K562 (cell line): Measurements from ENCODE around the gene S100A7A. TPM values are rescaled to one million over a fixed set of nuclear protein-coding genes. Genes with fewer than 3 reads are reported as not detected.
A peak's percentile ranks its signal among the peaks of the same experiment; 100 is the strongest.

ENCODE experiments used
- ATAC-seq: fragments of 200-7000 bp; cut with Tn5 transposase; 3 replicates; pipeline ENCODE4 v1.9.1; 2020; ENCODE audit warnings: moderate library complexity
- BruUV-seq: library from RNA; stranded (reverse); fragments of 400-500 nt; replicated peaks from 2 replicates; lab custom pipeline; 2021; lab: Mats Ljungman, UMichigan
- CTCF ChIA-PET: fragments of 300-600 bp; formaldehyde crosslinking; extraction: SDS; loops from one replicate; lab custom pipeline; 2021; ENCODE audit warnings: low intra/inter-chr PET ratio; lab: Yijun Ruan, JAX
- POLR2A ChIA-PET: fragments of 300-600, 350-650 bp; sonication (Branson Sonifier 250); formaldehyde crosslinking; extraction: SDS; loops from one replicate; lab custom pipeline; 2021; ENCODE audit warnings: antibody characterized with exemption, inconsistent platforms; lab: Yijun Ruan, JAX
- DNase-seq, 4 experiments: peaks; one replicate each; pipeline versions ENCODE4 v3.0.0 to v3.0.0-alpha.2; 2011 to 2018; ENCODE audit warnings: low spot score in 3 of 4, mixed read lengths in 3 of 4; ENCODE audit errors: extremely low read depth in 1 of 4
- FAIRE-seq: peaks from 2 replicates; lab custom pipeline; 2011; peaks lifted over from hg19 to GRCh38; lab: Jason Lieb, UNC
- H2AFZ ChIP-seq: 2 replicates; pipeline ENCODE4 v1.6.0; 2011; ENCODE audit warnings: low read depth, low read length, control low read depth, inconsistent platforms
- H3K27ac ChIP-seq: fragments of 200-600 bp; 3 replicates; pipeline ENCODE4 v1.8.0; 2011; ENCODE audit warnings: low read depth, mild to moderate bottlenecking, control low read depth, inconsistent platforms, low read length, moderate library complexity, mixed read lengths; ENCODE audit errors: extremely low read depth
- H3K27me3 ChIP-seq, 2 experiments: fragments of 300-600 bp in 1 of 2; 2 replicates in 1 of 2; 3 replicates in 1 of 2; pipeline versions ENCODE4 v1.6.0 to v1.8.0; 2011; ENCODE audit warnings: inconsistent platforms in 2 of 2, low read length in 2 of 2, mild to moderate bottlenecking in 1 of 2, mixed read lengths in 1 of 2, moderate library complexity in 1 of 2; ENCODE audit not compliant: control insufficient read depth in 2 of 2, insufficient read depth in 2 of 2
- H3K36me3 ChIP-seq: fragments of 300-600 bp; 3 replicates; pipeline ENCODE4 v1.8.0; 2011; ENCODE audit warnings: mild to moderate bottlenecking, low read length, inconsistent platforms; ENCODE audit not compliant: control insufficient read depth, insufficient read depth
- H3K4me1 ChIP-seq, 2 experiments: fragments of 200-600 bp in 1 of 2; replicated peaks in 1 of 2; 2 replicates in 1 of 2; 3 replicates in 1 of 2; pipeline versions ENCODE4 v1.5.1 to v1.8.0; 2011; ENCODE audit warnings: inconsistent platforms in 2 of 2, low read length in 2 of 2, mild to moderate bottlenecking in 1 of 2, mixed read lengths in 1 of 2, moderate library complexity in 1 of 2; ENCODE audit not compliant: control insufficient read depth in 2 of 2, insufficient read depth in 2 of 2
- H3K4me2 ChIP-seq: 2 replicates; pipeline ENCODE4 v1.6.1; 2011; ENCODE audit warnings: low read length, control low read depth, inconsistent platforms, mixed read lengths; ENCODE audit not compliant: insufficient read depth
- H3K4me3 ChIP-seq: fragments of 200-600 bp; sonication (generic), shearing (Covaris generic); 2 replicates; pipeline ENCODE4 v1.5.1; 2016; ENCODE audit warnings: control low read depth, inconsistent platforms
- H3K79me2 ChIP-seq: fragments of 200-600 bp; 3 replicates; pipeline ENCODE4 v1.8.0; 2011; ENCODE audit warnings: low read length, inconsistent platforms; ENCODE audit not compliant: control insufficient read depth, insufficient read depth
- H3K9ac ChIP-seq, 2 experiments: 2 replicates each; pipeline versions ENCODE4 v1.6.0 to v1.6.1; 2011; ENCODE audit warnings: low read depth in 2 of 2, low read length in 2 of 2, control low read depth in 1 of 2, inconsistent platforms in 1 of 2, mild to moderate bottlenecking in 1 of 2, mixed read lengths in 1 of 2; ENCODE audit not compliant: insufficient read depth in 1 of 2
- H3K9me1 ChIP-seq: one replicate; pipeline ENCODE4 v1.6.0; 2011; ENCODE audit warnings: inconsistent platforms, mild to moderate bottlenecking, low read length, moderate library complexity; ENCODE audit not compliant: control insufficient read depth, insufficient read depth
- H3K9me3 ChIP-seq: replicated peaks from 2 replicates; pipeline ENCODE4 v1.5.1; 2011; ENCODE audit warnings: low read depth, low read length, inconsistent platforms; ENCODE audit not compliant: control insufficient read depth, insufficient read depth
- H4K20me1 ChIP-seq: replicated peaks from 2 replicates; pipeline ENCODE4 v1.6.1; 2011; ENCODE audit warnings: low read length, inconsistent platforms, mixed read lengths; ENCODE audit not compliant: control insufficient read depth, insufficient read depth
- CBFA2T2 ChIP-seq: fragments of 450-650 bp; conservative IDR thresholded peaks from 2 replicates; pipeline ENCODE4 v1.6.1; 2017; ENCODE audit warnings: mild to moderate bottlenecking
- CBX1 ChIP-seq: sonication (generic); IDR thresholded peaks from 2 replicates; pipeline ENCODE4 v1.6.1; 2016; ENCODE audit warnings: antibody characterized with exemption, low read depth, mild to moderate bottlenecking
- CXXC5 ChIP-seq: fragments of 250-450 bp; sonication (Bioruptor Pico); IDR thresholded peaks from 2 replicates; pipeline ENCODE4 v1.8.0; 2022; ENCODE audit warnings: inconsistent platforms, mild to moderate bottlenecking, moderate library complexity
- DACH1 ChIP-seq: fragments of 450-650 bp; IDR thresholded peaks from 2 replicates; pipeline ENCODE4 v1.6.1; 2018; ENCODE audit not compliant: partially characterized antibody
- E2F6 ChIP-seq, 2 experiments: IDR thresholded peaks; 2 replicates each; pipeline ENCODE4 v1.6.1; 2011; ENCODE audit warnings: borderline replicate concordance in 1 of 2, control low read depth in 1 of 2, low read depth in 1 of 2, low read length in 1 of 2, mild to moderate bottlenecking in 1 of 2, mixed read lengths in 1 of 2, moderate library complexity in 1 of 2; ENCODE audit not compliant: insufficient read depth in 1 of 2, insufficient read length in 1 of 2, poor library complexity in 1 of 2, severe bottlenecking in 1 of 2; ENCODE audit errors: extremely low read depth in 1 of 2
- ETV1 ChIP-seq: fragments of 450-650 bp; conservative IDR thresholded peaks from 2 replicates; pipeline ENCODE4 v1.6.1; 2016; ENCODE audit warnings: missing genetic modification characterization, control low read depth, low read depth, missing compliant biosample characterization
- FUS ChIP-seq: fragments of 200-400 bp; formaldehyde crosslinking; optimal IDR thresholded peaks from 2 replicates; pipeline ENCODE3; 2017; ENCODE audit warnings: low read depth, low read length
- GTF2B ChIP-seq: IDR thresholded peaks from 2 replicates; pipeline ENCODE4 v1.6.1; 2011; ENCODE audit not compliant: insufficient read length; ENCODE audit errors: extremely low read depth
- HMG20B ChIP-seq: fragments of 250-450 bp; sonication (Bioruptor Pico); IDR thresholded peaks from 2 replicates; pipeline ENCODE4 v1.5.0; 2021; ENCODE audit warnings: mild to moderate bottlenecking
- KAT8 ChIP-seq: fragments of 450-650 bp; IDR thresholded peaks from 2 replicates; pipeline ENCODE4 v1.6.1; 2016; ENCODE audit warnings: low read depth, mild to moderate bottlenecking
- PURB ChIP-seq: sonication (generic); formaldehyde crosslinking; IDR thresholded peaks from 2 replicates; pipeline ENCODE4 v1.9.0; 2021; ENCODE audit warnings: low read depth, mild to moderate bottlenecking, missing genetic modification reagents
- PYGO2 ChIP-seq: fragments of 450-650 bp; IDR thresholded peaks from 2 replicates; pipeline ENCODE4 v1.6.1; 2016; ENCODE audit warnings: mild to moderate bottlenecking, missing genetic modification characterization, moderate library complexity, missing compliant biosample characterization
- RBM17 ChIP-seq: fragments of 200-400 bp; formaldehyde crosslinking; IDR thresholded peaks from 2 replicates; pipeline ENCODE4 v1.6.1; 2017; ENCODE audit warnings: low read depth, mild to moderate bottlenecking, low read length, borderline replicate concordance
- SMC3 ChIP-seq: conservative IDR thresholded peaks from 2 replicates; pipeline ENCODE4 v1.6.1; 2011; ENCODE audit warnings: low read depth, low read length, improper control_type of control experiment; ENCODE audit not compliant: insufficient read depth
- XRCC3 ChIP-seq: fragments of 450-650 bp; IDR thresholded peaks from 2 replicates; pipeline ENCODE4 v1.6.1; 2017; ENCODE audit warnings: mild to moderate bottlenecking, moderate library complexity
- YY1 ChIP-seq, 3 experiments: IDR thresholded peaks; 2 replicates each; pipeline ENCODE4 v1.6.1; 2011; ENCODE audit warnings: low read length in 2 of 3, mild to moderate bottlenecking in 2 of 3, moderate library complexity in 2 of 3, borderline replicate concordance in 1 of 3, control low read depth in 1 of 3, low read depth in 1 of 3; ENCODE audit not compliant: insufficient read depth in 3 of 3, insufficient replicate concordance in 2 of 3, control insufficient read depth in 1 of 3, insufficient read length in 1 of 3; ENCODE audit errors: extremely low read depth in 1 of 3
- ZNF12 ChIP-seq: sonication (generic); formaldehyde crosslinking; IDR thresholded peaks from 2 replicates; pipeline ENCODE4 v1.4.0; 2020; ENCODE audit warnings: mild to moderate bottlenecking, missing genetic modification reagents
- ZNF124 ChIP-seq: sonication (generic); formaldehyde crosslinking; IDR thresholded peaks from 2 replicates; pipeline ENCODE4 v1.8.1; 2022; ENCODE audit warnings: missing genetic modification reagents
- WGBS: fragments of 100-300 bp; shearing (Covaris generic); methylation state at CpG from one replicate; pipeline ENCODE4 v1.1.6; 2016; ENCODE audit warnings: low coverage, mixed read lengths; ENCODE audit not compliant: insufficient coverage; ENCODE audit errors: missing lambda C conversion rate; 5-methylcytosine and 5-hydroxymethylcytosine counted together
- in situ Hi-C: fragments of 300-500 bp; cut with MboI; formaldehyde crosslinking; loops from 4 replicates; pipeline ENCODE4 v1.15.0; 2018; ENCODE audit warnings: inconsistent platforms, mixed read lengths
- intact Hi-C: fragments of 100-400 bp; cut with micrococcal nuclease; formaldehyde crosslinking; loops from 2 replicates; pipeline ENCODE4 v1.14.2; 2022
- polyA plus RNA-seq, 8 experiments: library from polyadenylated mRNA; depleted of rRNA in 4 of 8; stranded (reverse) in 5 of 8; unstranded in 3 of 8; fragments of >200 nt; fragmentation: Nextera tagmentation in 2 of 8; fragmentation: Illumina TruSeq in 1 of 8; extraction: Ambion mirVana in 2 of 8; extraction: Trizol in 1 of 8; gene quantifications; 2 replicates each; pipeline versions ENCODE4 v1.2.1 to v1.2.3, GENCODE V29; 2011 to 2014; ENCODE audit warnings: inconsistent platforms in 1 of 8, missing spikeins in 1 of 8
- total RNA-seq, 7 experiments: library from RNA; depleted of rRNA in 6 of 7; stranded (reverse); fragments of >200 nt in 6 of 7; fragmentation: Illumina TruSeq in 2 of 7; extraction: Trizol in 2 of 7; gene quantifications; 2 replicates each; pipeline versions ENCODE4 v1.2.1 to v1.2.3, GENCODE V29; 2011 to 2021; ENCODE audit warnings: low replicate concordance in 1 of 7
- TF ChIP-seq, protein P1 (sequence below): sonication (generic); formaldehyde crosslinking; IDR thresholded peaks from 2 replicates; pipeline ENCODE4 v1.5.0; 2020; ENCODE audit warnings: missing genetic modification reagents

S100A7A gene
- total and polyA plus RNA-seq, 9 of the 15 experiments (the other 6 are each of a cell fraction or from before 2014, with no cell fraction given): not detected

GRCh38 chr1:153404768-153405167 lies 11.6 kb upstream of the S100A7A start:
- BruUV-seq: no TSS peak
- WGBS: 11% methylated on average over 15 of the region's 15 CpGs
- FAIRE-seq (peak; percentile 49), ATAC-seq (peak; percentile 84), DNase-seq (peak; percentile 71 to 78 (median 75))
- Histone ChIP-seq H3K36me3 (no peaks in the 10 kb centered on the region), H2AFZ (no peak overlapping the region), H3K4me1 (no peaks in the 10 kb centered on the region; a peak in 1 of 5 replicates), H3K4me2 (no peak overlapping the region), H3K27me3 (peaks cover 8 to 27% of the 10 kb centered on the region in 2 experiments; a peak in 3 of 5 replicates), H3K9me1 (no peaks in the 10 kb centered on the region), H3K9me3 (no peaks in the 10 kb centered on the region), H4K20me1 (0 out of 2 replicates have a peak, but pooled peaks cover 2% of the 10 kb centered on the region), H3K79me2 (no peaks in the 10 kb centered on the region), H3K4me3 (no peak overlapping the region), H3K9ac (no peak overlapping the region), H3K27ac (no peak overlapping the region)
- intact Hi-C loops (no loop called here), in situ Hi-C loops (no loop called here)
- CTCF ChIA-PET: interaction anchor here (0.6 to 0.7 kb wide), 2 partner anchors 274 to 927 kb away, joined by 4 read pairs; no protein-coding TSS in a partner anchor
- POLR2A ChIA-PET: no interaction called here
- TF ChIP-seq PYGO2 (tag) (no peak), CBFA2T2 (no peak), SMC3 (peak; percentile 58), XRCC3 (no peak), RBM17 (no peak), GTF2B (no peak), HMG20B (no peak), E2F6 (IDR thresholded peaks at IDR 0.05; ENCODE audit: borderline replicate concordance in 1 of 2, extremely low read depth in 1 of 2, insufficient read depth in 1 of 2, insufficient read length in 1 of 2, low read depth in 1 of 2, low read length in 1 of 2, poor library complexity in 1 of 2, severe bottlenecking in 1 of 2) (peak; percentile 100), ETV1 (tag) (no peak), CXXC5 (CRISPR knock-in tag) (peak; percentile 52), FUS (no peak), DACH1 (no peak), ZNF124 (CRISPR knock-in tag) (no peak), PURB (no peak), KAT8 (no peak), CBX1 (peak; percentile 81; the same call in 1 of the 2 replicates), ZNF12 (no peak), YY1 (IDR thresholded peaks at IDR 0.05; ENCODE audit: borderline replicate concordance in 1 of 3, control insufficient read depth in 1 of 3, extremely low read depth in 1 of 3, insufficient read depth in 3 of 3, insufficient read length in 1 of 3, insufficient replicate concordance in 2 of 3, low read depth in 1 of 3, low read length in 2 of 3) (peak in 2 of 3 experiments; percentile 15 to 18)
- TF ChIP-seq, protein P1, sequence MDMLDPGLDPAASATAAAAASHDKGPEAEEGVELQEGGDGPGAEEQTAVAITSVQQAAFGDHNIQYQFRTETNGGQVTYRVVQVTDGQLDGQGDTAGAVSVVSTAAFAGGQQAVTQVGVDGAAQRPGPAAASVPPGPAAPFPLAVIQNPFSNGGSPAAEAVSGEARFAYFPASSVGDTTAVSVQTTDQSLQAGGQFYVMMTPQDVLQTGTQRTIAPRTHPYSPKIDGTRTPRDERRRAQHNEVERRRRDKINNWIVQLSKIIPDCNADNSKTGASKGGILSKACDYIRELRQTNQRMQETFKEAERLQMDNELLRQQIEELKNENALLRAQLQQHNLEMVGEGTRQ (CRISPR knock-in tag): peak; percentile 85
